Ishikawa (cell line): Measurements from ENCODE around the gene ZZZ3.

Experiments used
- CEBPB ChIP-seq: IDR thresholded peaks from 2 replicates; pipeline ENCODE4 v1.6.1; 2012
- CREB1 ChIP-seq: IDR thresholded peaks from 2 replicates; pipeline ENCODE4 v1.6.1; 2012; ENCODE audit warnings: low read depth
- EGR1 ChIP-seq: IDR thresholded peaks from 2 replicates; pipeline ENCODE4 v1.6.1; 2012
- EP300 ChIP-seq: IDR thresholded peaks from 2 replicates; pipeline ENCODE4 v1.6.1; 2012; ENCODE audit warnings: borderline replicate concordance
- FOXM1 ChIP-seq: IDR thresholded peaks from 2 replicates; pipeline ENCODE4 v1.6.1; 2012; ENCODE audit warnings: low read depth, borderline replicate concordance
- NFIC ChIP-seq: IDR thresholded peaks from 2 replicates; pipeline ENCODE4 v1.6.1; 2012
- RAD21 ChIP-seq: IDR thresholded peaks from 2 replicates; pipeline ENCODE4 v1.6.1; 2012; ENCODE audit warnings: low read depth
- REST ChIP-seq: IDR thresholded peaks from 2 replicates; pipeline ENCODE4 v1.6.1; 2012; ENCODE audit warnings: low read depth, mild to moderate bottlenecking
- TEAD4 ChIP-seq: IDR thresholded peaks from 2 replicates; pipeline ENCODE4 v1.6.1; 2012

- TF ChIP-seq CEBPB (0 out of 2 replicates have a peak, but pooled peaks have one; percentile 3), RAD21 (no peak), REST (no peak), EP300 (no peak), NFIC (no peak), TEAD4 (0 out of 2 replicates have a peak, but pooled peaks have one; percentile 15), CREB1 (no peak), EGR1 (no peak), FOXM1 (no peak)
Measured at GRCh38 chr1:77682460-77683159, at the start of gene ZZZ3.
